HUES48 (cell line): ENCODE results near the gene PISD.
"Not testable (repeated sequence)": the region's sequence is repeated elsewhere in the genome, so short reads cannot be mapped to it uniquely, and the experiment has no call there.

Experiments
- H3K27ac ChIP-seq: one replicate; pipeline ENCODE4 v1.7.0; 2013; ENCODE audit warnings: low read depth, low read length, inconsistent platforms
- H3K27me3 ChIP-seq: 2 replicates; pipeline ENCODE4 v1.6.1; 2013; ENCODE audit warnings: mild to moderate bottlenecking, low read length; ENCODE audit not compliant: control insufficient read depth, insufficient read depth
- H3K36me3 ChIP-seq: 2 replicates; pipeline ENCODE4 v1.6.1; 2013; ENCODE audit warnings: low read length; ENCODE audit not compliant: control insufficient read depth, insufficient read depth
- H3K4me1 ChIP-seq: 2 replicates; pipeline ENCODE4 v1.6.1; 2013; ENCODE audit warnings: mild to moderate bottlenecking, low read length; ENCODE audit not compliant: control insufficient read depth, insufficient read depth
- H3K4me3 ChIP-seq: 2 replicates; pipeline ENCODE4 v1.5.1; 2013; ENCODE audit warnings: mild to moderate bottlenecking, low read depth, low read length
- H3K9ac ChIP-seq: 2 replicates; pipeline ENCODE4 v1.6.1; 2013; ENCODE audit warnings: mild to moderate bottlenecking, low read depth, low read length, moderate library complexity
- H3K9me3 ChIP-seq: 2 replicates; pipeline ENCODE4 v1.6.1; 2013; ENCODE audit warnings: low read length; ENCODE audit not compliant: control insufficient read depth, insufficient read depth

Gene PISD

DNA sequence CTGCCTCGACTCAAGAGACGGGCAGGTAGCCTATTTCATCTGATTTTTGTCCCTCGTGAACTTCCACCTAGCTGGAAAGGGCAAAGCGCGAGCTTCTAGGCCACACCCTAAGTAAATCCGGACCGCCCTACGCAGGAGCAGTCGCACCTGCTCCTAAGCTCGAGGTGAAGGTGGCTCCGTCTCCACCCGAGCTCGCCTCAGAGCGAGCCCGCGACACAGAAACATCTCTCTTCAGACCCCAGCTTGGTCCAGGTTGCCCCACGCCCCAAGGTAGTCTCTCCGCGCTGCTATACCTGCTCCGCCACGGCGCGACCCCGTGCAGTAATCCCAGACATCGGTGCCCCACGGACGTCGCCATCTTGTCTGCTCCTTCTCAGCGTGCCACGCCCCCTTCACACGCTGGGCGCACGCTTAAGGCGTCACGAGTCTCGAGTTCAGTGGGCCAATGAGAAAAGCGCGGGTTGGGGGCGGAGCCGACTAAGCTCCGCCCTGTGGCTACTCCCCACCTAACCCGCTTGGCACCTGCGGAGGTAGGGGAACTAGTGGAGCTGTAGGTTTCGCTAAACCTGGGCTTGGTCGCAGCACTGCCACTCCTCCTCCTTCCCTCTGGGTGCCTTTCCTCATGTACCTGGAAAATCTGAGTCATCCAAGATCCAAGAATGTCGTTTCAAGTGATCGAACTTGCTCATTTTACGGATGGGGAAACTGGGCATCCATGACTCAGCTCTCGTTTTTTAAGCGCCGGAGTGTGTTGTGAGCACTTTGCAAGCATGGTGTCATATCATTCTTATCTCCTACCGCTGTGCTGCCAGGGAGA, at the start of gene PISD:
PISD (minus strand) TSS at position 365 of the 817 bp plus-strand sequence; CDS start at position 358, 7 bp downstream.
- Histone ChIP-seq H3K4me3 (peak within 1 kb of the TSS; percentile 93), H3K4me1 (peaks cover 5% of the 10 kb centered on the region; the same call in 1 of the 2 replicates), H3K27ac (peak within 1 kb of the TSS; percentile 85)

DNA sequence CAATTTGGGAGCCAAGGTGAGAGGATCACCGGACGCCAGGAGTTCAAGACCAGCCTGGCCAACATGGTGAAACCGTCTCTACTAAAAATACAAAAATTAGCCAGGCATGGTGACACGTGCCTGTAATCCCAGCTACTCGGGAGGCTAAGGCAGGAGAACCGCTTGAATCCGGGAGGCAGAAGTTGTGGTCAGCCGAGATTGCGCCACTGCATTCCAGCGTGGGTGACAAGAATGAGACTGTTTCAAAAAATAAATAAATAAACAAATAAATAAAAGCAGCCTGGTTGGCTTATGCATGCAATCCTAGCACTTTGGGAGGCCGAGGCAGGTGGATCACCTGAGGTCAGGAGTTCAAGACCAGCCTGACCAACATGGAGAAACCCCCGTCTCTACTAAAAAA, 49.2 kb upstream of the PISD start:
- not testable (repeated sequence) for H3K4me1 ChIP-seq, H3K27me3 ChIP-seq, H3K27ac ChIP-seq, H3K9me3 ChIP-seq, H3K9ac ChIP-seq, H3K4me3 ChIP-seq
- peaks cover 70% of the 10 kb centered on the region for H3K36me3 ChIP-seq

More for the DNA sequence above, at the start of gene PISD:
- Histone ChIP-seq H3K36me3 (no peaks in the 10 kb centered on the region), H3K9me3 (no peaks in the 10 kb centered on the region), H3K27me3 (no peaks in the 10 kb centered on the region), H3K9ac (peak within 1 kb of the TSS; percentile 86)

DNA sequence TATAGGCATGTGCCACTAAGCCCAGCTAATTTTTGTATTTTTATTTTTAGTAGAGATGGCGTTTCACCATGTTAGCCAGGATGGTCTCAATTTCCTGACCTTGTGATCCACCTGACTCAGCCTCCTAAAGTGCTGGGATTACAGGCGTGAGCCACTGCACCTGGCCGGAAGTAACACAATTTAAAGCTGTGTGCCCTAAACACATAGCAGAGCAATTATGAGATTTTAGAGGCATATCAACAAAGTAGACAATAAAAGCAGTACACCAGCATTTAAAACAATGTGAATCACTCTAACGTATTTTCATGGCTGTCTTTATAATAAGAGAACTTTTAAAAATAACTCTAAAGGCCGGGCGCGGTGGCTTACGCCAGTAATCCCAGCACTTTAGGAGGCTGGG, 45.5 kb upstream of the PISD start:
- Histone ChIP-seq H3K4me1 (no peaks in the 10 kb centered on the region), H3K27me3 (no peaks in the 10 kb centered on the region), H3K36me3 (peaks cover 61% of the 10 kb centered on the region), H3K9ac (no peak overlapping the region), H3K9me3 (no peaks in the 10 kb centered on the region), H3K4me3 (no peak overlapping the region), H3K27ac (no peak overlapping the region)

DNA sequence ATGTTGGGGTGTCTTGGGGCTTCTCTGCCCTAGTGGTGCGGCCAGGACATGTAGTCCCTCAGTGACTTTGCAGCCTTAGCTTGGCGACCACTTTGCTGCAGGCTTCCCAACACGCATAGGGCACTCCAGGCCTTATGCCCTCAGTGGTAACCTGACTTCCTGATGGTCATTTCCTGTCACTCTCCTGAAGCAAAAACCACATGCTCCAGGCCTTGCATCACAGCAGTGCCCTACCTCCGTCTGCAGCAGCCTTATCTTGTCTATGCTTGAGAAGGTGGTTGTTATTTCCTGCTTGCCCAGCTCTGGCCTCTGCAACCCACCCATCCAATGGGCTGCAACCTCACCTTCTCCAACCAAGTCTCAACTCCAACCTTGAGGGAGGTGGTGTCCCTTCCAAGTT, 33.4 kb upstream of the PISD start:
- Histone ChIP-seq H3K27me3 (no peaks in the 10 kb centered on the region), H3K27ac (no peak overlapping the region), H3K36me3 (peaks cover 87% of the 10 kb centered on the region), H3K9ac (no peak overlapping the region), H3K9me3 (no peaks in the 10 kb centered on the region), H3K4me3 (no peak overlapping the region), H3K4me1 (no peaks in the 10 kb centered on the region)

DNA sequence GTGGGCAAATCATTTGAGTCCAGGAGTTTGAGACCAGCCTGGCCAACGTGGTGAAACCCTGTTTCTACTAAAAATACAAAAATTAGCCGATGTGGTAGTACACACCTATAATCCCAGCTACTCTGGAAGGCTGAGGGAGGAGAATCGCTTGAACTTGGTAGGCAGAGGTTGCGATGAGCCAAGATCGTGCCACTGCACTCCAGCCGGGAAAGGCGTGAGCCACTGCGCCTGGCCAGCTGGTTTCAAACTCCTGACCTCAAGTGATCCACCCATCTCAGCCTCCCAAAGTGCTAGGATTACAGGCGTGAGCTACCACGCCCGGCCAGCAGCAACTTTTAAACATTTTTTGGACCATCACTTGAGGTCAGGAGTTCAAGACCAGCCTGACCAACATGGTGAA, 32.0 kb upstream of the PISD start:
- not testable (repeated sequence) for H3K4me3 ChIP-seq, H3K4me1 ChIP-seq, H3K9me3 ChIP-seq, H3K9ac ChIP-seq, H3K27me3 ChIP-seq, H3K27ac ChIP-seq
- H3K36me3 ChIP-seq: peaks cover 78% of the 10 kb centered on the region

DNA sequence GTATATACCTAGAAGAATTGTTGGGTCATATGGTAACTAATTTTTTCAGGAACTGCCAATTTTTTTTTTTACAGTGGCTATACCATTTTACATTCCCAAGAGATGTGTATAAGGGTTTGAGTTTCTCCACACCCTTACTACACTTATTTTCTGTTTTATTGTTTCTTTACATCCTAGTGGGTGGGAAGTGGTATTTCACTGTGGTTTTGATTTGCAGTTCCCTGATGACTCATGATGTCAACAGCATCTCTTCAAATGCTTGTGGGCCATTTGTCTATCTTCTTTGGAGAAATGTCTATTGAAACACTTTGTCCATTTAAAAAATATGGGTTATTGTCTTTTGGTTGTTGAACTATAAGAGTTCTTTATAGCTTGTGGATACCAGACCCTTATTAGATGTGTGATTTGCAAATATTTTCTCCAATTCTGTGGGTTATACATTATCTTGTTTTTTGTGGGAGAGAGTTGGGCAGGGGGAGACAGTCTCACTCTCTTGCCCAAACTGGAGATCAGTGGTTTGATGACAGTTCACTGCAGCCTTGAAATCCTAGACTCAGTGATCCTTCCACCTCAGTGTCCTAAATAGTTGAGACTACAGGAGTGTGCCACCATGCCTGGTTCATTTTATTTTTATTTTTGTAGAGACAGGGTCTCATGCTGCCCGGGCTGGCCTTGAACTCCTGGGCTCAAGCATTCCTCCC, 30.3 kb upstream of the PISD start:
- H3K36me3 ChIP-seq: peaks cover 76% of the 10 kb centered on the region
- H3K9ac ChIP-seq: no peak overlapping the region
- H3K27me3 ChIP-seq: no peaks in the 10 kb centered on the region
- H3K9me3 ChIP-seq: no peaks in the 10 kb centered on the region
- H3K4me3 ChIP-seq: no peak overlapping the region
- no peaks in the 10 kb centered on the region for H3K4me1 ChIP-seq
- no peak overlapping the region for H3K27ac ChIP-seq

DNA sequence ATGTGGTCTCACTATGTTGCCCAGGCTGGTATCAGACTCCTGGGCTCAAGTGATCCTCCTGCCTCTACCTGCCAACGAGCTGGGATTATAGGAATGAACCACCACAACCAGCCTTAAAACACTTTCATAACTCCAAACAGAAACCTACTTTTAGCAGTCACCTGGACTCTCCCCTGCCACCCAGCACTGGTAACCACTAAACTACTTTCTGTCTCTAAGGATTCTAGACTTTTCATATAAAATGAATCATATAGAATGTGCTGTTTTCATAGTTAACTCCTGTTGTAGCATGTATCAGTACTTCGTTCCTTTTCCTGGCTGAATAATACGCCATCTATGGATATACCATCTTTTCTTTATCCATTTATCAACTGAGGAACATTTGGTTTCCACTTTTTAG, 29.4 kb upstream of the PISD start:
- Histone ChIP-seq H3K36me3 (peaks cover 76% of the 10 kb centered on the region), H3K9me3 (no peaks in the 10 kb centered on the region), H3K4me1 (no peaks in the 10 kb centered on the region), H3K9ac (no peak overlapping the region), H3K4me3 (no peak overlapping the region), H3K27me3 (no peaks in the 10 kb centered on the region), H3K27ac (no peak overlapping the region)

DNA sequence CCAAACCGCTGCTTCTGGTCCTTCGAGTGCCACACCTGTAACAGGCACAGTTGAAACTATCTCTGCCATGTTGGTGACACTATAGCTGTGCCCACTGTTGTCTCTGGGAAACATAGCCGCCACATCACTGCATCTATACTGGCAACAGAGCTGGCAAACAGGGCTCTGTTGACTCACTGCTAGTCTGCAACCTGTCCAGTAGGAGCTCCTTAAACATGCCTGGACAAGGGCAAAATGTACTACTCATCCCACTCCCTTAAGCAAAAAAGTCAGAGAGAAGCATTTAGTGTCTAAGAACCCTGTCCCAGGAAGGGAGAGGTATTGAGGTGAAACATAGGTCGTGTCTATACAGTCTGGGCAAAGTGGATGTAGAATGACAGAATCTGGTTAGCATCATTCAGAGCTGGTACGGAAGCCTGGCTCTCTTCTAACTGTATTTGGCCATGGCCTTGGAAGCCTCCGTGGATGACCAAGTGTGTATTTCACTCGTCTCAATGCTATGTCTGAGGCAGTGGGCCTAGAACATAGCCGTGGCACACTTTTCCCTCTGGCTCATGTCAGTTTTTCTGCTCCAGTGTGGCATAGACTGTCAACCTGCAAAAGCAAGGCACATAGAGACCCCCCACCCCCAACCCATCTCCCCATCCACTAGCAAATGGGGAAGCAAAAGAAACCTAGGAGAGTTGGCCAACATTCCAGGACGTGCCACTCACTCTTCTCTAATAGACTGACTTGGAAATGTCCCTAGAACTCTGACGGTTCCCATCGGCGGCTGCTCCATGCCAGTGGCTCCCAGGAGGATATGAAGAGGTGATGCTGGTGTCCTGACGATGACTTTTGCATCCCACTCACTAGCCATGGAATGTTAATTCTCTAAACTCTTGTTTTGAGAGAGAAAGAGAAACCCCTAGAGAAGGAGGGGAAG, 21.4 kb upstream of the PISD start:
- no peak overlapping the region for H3K27ac ChIP-seq
- no peaks in the 10 kb centered on the region for H3K27me3 ChIP-seq
- H3K9me3 ChIP-seq: no peaks in the 10 kb centered on the region
- no peak overlapping the region for H3K9ac ChIP-seq
- no peaks in the 10 kb centered on the region for H3K4me1 ChIP-seq
- H3K36me3 ChIP-seq: peaks cover 52% of the 10 kb centered on the region
- no peak overlapping the region for H3K4me3 ChIP-seq

DNA sequence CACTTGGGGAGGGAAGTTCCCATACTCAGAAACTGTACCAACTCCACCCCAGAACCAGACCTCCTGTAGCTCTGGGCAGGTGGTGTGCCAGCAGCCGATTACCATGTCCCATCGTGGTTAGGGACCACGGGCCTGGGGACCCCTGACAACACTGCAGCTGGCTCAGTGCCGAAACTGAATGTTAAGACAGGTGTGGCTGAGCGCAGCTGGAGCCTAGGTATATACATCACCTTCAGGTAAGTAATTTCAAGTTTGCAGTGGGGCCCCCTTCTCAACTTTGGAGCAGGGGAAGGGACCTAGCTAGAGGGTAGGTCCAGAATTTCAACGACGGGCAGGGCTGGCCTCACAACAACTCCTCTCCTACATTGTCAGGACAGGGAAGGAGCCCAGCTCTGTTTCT, 20.7 kb upstream of the PISD start:
- Histone ChIP-seq H3K4me1 (no peaks in the 10 kb centered on the region), H3K27me3 (no peaks in the 10 kb centered on the region), H3K4me3 (no peak overlapping the region), H3K9ac (no peak overlapping the region), H3K36me3 (peaks cover 45% of the 10 kb centered on the region), H3K27ac (no peak overlapping the region), H3K9me3 (no peaks in the 10 kb centered on the region)

DNA sequence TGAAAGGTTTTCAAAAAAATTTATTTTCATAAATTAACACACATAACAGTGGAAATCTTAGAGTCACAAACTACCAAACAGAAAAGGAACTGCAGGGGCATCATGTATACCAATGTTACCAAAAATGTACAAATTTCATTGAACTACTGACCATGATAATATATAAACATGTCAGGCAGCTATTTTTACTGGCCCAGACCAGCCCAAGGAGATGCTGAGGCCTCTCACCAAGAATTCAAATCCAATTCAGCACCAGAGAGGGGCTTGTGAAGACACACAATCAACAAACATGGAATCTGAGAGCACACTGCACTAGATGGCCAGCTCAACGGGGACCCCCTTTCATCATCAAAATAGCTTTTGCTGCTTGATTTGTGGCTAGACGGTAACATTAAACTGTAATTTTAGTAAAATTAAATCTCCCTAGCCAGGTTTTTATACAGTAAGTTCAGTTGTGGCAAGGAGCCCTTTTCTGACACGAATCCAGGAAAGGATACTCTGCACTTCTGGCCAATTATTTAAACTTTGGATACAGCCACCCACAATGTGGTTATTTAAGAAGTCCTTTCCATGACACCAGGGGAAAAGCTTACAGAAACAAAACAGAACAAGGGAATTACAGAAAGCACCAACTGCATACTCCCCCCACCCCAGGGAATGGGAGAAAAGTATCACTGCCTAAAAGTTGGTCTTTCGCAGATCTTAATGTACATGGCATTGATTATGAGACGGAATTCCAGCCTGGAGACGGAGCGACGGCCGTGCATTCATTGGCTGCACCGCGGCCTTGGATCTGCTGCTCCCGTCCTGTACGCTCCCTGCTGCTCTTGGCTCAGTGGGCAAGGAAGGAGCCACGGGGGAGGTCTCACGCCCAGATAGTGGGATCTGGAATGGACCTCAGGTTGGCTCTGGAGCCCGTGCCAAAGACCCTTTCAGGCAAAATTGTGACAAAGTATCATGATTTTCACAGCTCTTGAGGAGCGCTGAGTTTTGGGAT, 19.6 kb upstream of the PISD start:
- Histone ChIP-seq H3K4me1 (no peaks in the 10 kb centered on the region), H3K9me3 (no peaks in the 10 kb centered on the region), H3K27me3 (no peaks in the 10 kb centered on the region), H3K9ac (no peak overlapping the region), H3K4me3 (no peak overlapping the region), H3K27ac (no peak overlapping the region), H3K36me3 (peaks cover 39% of the 10 kb centered on the region)
